Fibroblast of the aortic adventitia (primary cell): ENCODE results near the gene RNF103. TPM values are rescaled to one million over a fixed set of nuclear protein-coding genes. Genes with fewer than 3 reads are reported as not detected.
"Not testable (repeated sequence)": the region's sequence is repeated elsewhere in the genome, so short reads cannot be mapped to it uniquely, and the experiment has no call there.

Experiments used
- DNase-seq: peaks from one replicate; pipeline ENCODE4 v3.0.0-alpha.2; 2010; ENCODE audit warnings: low read depth
- H3K4me3 ChIP-seq: 2 replicates; pipeline ENCODE4 v1.5.1; 2011; ENCODE audit warnings: low read depth, mild to moderate bottlenecking, control low read depth, low read length, moderate library complexity
- total RNA-seq: library from RNA; depleted of rRNA; stranded (reverse); fragments of >200 nt; gene quantifications from 2 replicates; pipeline ENCODE4 v1.2.3, GENCODE V29; 2012; ENCODE audit warnings: low replicate concordance
- TF ChIP-seq, protein P1 (sequence below): IDR thresholded peaks from 2 replicates; pipeline ENCODE4 v1.5.1; 2011; ENCODE audit warnings: mild to moderate bottlenecking, low read length, control low read depth, inconsistent platforms; ENCODE audit not compliant: insufficient read depth

The RNF103 gene, protein sequence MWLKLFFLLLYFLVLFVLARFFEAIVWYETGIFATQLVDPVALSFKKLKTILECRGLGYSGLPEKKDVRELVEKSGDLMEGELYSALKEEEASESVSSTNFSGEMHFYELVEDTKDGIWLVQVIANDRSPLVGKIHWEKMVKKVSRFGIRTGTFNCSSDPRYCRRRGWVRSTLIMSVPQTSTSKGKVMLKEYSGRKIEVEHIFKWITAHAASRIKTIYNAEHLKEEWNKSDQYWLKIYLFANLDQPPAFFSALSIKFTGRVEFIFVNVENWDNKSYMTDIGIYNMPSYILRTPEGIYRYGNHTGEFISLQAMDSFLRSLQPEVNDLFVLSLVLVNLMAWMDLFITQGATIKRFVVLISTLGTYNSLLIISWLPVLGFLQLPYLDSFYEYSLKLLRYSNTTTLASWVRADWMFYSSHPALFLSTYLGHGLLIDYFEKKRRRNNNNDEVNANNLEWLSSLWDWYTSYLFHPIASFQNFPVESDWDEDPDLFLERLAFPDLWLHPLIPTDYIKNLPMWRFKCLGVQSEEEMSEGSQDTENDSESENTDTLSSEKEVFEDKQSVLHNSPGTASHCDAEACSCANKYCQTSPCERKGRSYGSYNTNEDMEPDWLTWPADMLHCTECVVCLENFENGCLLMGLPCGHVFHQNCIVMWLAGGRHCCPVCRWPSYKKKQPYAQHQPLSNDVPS
- total RNA-seq, result 25.0 and 25.1 TPM in 2 replicates

DNA sequence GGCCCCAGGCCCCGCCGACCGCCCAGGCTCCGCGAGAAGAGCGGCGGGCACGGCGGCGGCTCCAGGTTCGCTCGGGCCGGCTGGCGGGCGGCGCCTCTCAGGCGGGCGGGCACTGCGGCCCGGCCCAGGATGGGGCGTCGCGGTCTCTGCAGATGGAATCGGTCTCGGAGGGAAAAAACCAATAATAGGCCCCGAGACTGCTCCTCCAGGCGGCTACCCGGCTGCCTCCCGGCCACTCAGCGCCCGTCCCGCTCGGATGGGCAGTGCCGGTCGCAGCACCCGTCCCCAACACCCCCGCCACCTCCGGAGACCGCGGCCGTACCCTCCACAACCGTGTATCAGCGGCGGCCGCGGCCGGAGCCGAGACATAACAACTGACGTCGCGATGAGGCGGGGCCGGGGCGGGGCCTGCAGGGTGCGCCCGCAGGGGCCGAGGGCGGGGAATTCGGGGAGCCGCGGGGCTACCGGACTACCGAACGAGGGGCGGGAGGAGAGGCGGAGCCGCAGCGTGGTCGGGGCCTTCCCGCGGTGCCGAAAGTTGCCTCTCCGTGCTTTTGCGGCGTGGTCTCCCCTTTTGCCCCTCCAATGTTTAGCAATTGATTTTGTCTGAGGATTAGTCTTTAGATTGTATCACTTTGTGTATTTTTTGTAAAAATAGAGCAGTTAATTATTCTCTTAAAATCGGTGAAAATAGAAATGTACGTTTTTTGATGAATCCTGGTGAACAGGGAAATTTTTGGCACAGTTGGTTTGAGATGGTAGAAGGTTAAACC is at the start of gene RNF103:
RNF103 (minus strand) TSS at position 372 of the 773 bp plus-strand sequence. CDS start 979 bp downstream, outside the sequence.
- TF ChIP-seq, protein P1, sequence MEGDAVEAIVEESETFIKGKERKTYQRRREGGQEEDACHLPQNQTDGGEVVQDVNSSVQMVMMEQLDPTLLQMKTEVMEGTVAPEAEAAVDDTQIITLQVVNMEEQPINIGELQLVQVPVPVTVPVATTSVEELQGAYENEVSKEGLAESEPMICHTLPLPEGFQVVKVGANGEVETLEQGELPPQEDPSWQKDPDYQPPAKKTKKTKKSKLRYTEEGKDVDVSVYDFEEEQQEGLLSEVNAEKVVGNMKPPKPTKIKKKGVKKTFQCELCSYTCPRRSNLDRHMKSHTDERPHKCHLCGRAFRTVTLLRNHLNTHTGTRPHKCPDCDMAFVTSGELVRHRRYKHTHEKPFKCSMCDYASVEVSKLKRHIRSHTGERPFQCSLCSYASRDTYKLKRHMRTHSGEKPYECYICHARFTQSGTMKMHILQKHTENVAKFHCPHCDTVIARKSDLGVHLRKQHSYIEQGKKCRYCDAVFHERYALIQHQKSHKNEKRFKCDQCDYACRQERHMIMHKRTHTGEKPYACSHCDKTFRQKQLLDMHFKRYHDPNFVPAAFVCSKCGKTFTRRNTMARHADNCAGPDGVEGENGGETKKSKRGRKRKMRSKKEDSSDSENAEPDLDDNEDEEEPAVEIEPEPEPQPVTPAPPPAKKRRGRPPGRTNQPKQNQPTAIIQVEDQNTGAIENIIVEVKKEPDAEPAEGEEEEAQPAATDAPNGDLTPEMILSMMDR, result no peak
- peak within 1 kb of the TSS; percentile 76 for H3K4me3 ChIP-seq
- DNase-seq, result peak; percentile 85

DNA sequence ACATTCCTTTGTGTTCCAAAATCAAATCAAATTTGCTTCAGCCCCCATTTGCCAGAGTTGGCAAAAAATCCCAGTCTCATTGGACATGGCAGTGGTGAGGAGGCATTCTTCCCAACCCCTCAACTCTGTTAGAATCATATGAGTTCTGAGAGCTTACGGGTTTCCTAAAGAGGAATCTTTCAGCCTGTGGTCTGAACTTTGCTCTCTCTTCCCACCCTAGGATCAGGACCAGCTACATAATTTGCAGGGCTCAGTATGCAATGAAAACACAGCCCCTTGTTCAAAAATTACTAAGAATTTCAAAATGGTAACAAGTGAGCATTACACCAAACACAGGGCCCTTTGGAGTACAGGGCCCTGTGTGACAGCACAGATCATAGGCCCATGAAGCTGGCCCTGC is 49.3 kb upstream of the RNF103 start:
- no peak overlapping the region for H3K4me3 ChIP-seq
- no peak for DNase-seq
- TF ChIP-seq, protein P1, result no peak

DNA sequence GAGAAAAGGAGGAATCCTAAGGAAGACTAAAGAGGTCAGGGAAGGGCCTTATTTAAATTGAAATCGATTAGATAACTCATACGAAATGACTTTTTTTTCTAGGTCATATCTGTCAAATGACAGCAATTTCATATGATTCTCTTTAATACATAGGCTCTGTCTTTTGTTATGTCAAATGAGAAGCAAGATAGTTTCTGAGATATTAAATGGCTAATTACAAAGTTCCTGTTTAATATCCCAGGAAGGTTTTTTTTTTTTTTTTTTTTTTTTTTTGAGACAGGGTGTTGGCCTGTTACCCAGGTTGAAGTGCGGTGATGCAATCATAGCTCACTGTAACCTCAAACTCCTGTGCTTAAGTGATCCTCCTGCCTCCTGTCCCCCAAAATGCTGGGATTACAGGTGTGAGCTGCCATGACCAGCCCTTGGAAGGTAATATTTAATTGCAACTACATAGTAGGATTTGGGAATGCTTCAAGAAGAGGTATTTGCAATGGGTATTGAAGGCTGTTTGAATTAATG is 48.4 kb upstream of the RNF103 start:
- DNase-seq, result no peak
- TF ChIP-seq, protein P1, result no peak
- no peak overlapping the region for H3K4me3 ChIP-seq

DNA sequence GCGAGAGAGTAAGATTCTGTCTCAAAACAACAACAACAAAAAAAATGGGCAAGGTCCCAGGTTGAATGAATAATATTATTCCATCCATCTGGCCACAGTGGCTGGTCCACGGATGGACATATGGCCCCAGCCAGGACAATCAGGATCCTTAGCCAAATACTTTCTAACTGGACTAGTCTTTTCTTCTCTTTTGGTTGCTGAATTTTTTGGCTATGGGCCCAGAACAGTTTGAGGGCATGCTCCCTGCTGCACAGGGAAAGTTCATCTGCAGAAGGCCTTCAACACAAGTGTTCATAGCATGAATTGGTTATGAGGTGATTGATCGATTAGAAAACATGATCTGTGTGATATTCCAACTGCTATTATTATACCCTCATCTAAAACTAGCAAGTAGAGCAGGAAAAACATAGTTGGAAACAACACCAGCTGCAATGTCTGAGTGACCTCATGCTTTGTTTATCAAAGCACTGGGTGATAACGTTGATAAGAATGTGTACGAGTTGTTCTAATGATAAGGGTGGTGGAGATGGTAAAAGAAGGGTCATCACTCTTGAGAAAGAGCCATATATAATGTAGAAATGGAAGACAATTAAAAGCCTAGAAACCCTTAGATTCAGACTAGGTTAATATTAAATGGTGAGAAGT is 47.8 kb upstream of the RNF103 start:
- DNase-seq, result peak; percentile 28
- H3K4me3 ChIP-seq, result no peak overlapping the region
- TF ChIP-seq, protein P1, result no peak

DNA sequence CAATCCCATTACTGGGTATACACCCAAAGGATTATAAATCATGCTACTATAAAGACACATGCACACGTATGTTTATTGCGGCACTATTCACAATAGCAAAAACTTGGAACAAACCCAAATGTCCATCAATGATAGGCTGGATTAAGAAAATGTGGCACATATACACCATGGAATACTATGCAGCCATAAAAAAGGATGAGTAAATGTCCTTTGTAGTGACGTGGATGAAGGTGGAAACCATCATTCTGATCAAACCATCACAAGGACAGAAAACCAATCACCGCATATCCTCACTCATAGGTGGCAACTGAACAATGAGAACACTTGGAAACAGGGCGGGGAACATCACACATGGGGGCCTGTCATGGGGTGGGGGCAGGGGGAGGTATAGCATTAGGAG is 45.7 kb upstream of the RNF103 start:
- not testable (repeated sequence) for DNase-seq, H3K4me3 ChIP-seq

DNA sequence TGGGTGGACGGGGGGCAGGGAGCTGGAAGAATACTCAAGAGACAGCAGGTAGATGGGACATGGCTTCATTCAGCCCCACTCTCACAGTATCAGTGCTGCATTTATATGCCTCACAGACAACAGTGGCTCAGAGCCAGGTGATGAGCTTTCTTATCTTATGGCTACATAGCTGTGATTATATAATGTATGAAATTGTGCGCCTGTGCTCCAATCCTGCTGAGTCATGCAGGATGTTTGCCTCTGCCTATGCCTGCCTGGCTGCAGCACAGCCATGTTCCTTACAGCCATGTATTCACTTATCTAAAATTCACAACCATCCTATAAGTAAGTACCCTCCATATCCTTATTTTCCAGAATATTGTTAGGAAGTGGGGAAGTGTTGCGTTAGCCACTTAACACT is 37.7 kb upstream of the RNF103 start:
- DNase-seq, result no peak
- H3K4me3 ChIP-seq, result no peak overlapping the region
- TF ChIP-seq, protein P1, result no peak
